ENCODE measurements around the gene PHB1.

PHB1 gene

GRCh38 chr17:49357516-49357915 is 57.2 kb downstream of the PHB1 start:
- TF ChIP-seq, protein P1, sequence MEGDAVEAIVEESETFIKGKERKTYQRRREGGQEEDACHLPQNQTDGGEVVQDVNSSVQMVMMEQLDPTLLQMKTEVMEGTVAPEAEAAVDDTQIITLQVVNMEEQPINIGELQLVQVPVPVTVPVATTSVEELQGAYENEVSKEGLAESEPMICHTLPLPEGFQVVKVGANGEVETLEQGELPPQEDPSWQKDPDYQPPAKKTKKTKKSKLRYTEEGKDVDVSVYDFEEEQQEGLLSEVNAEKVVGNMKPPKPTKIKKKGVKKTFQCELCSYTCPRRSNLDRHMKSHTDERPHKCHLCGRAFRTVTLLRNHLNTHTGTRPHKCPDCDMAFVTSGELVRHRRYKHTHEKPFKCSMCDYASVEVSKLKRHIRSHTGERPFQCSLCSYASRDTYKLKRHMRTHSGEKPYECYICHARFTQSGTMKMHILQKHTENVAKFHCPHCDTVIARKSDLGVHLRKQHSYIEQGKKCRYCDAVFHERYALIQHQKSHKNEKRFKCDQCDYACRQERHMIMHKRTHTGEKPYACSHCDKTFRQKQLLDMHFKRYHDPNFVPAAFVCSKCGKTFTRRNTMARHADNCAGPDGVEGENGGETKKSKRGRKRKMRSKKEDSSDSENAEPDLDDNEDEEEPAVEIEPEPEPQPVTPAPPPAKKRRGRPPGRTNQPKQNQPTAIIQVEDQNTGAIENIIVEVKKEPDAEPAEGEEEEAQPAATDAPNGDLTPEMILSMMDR (conservative IDR thresholded peaks at IDR 0.05): no peak
- H3K27ac ChIP-seq: peak overlapping the region; percentile 100

DNA sequence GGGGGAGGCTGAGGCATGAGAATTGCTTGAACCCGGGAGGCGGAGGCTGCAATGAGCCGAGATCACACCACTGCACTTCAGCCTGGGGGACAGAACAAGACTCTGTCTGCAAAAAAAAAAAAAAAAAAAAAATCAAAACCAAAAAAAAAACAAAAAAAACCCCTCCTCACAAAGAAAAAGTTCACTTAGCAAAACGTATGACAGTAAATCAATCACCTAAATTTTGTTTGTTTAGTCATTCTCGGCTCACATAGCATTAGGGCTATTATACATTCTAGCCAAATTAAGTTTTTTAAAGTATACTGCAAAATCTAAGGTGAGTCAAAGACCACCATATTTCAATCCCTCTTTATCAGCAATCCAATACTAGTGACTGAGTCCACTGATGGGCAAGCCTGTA is 58.4 kb downstream of the PHB1 start:
- H3K27ac ChIP-seq: peak overlapping the region; percentile 100
- TF ChIP-seq, protein P1 (conservative IDR thresholded peaks at IDR 0.05): no peak
